ENCODE results near the gene CYP26B1.

The CYP26B1 gene

DNA sequence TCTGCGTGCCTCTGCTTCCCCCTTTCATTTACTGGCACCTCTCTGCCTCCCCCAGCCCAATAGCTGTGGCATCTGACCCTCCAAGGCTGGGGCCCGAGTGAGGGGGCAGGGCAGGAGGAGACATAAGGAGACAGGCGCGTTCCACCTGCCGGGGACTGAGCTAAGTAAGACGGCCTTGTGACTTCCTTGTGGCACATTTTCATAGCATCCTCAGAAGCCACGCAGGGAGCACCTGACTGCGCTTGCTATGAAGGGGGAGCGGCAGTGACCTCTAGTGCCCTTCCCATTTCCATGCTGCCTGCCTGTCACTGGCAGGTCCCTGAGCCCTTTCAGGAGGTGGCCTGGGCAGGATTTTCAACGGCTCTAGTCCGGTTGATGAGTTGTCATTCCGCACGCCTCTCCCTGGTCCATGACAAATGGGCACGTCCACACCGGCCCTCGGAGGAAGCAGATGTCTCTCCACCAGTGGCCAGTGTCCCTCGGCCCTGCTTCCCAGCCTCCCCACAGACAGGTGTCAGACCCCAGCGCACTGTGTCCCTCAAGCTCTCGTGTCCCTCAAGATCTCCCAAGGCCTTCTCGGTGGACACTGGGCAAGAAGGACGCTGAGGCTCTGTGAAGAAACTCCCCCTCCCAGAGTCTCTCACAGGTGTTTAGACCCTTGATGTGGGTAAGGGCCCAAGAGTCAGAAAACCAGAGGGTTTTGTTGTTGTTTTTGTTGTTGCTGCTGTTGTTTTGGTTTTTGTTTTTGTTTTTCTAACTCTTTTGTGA is 42.7 kb downstream of the CYP26B1 start:
- H2BK120ac ChIP-seq (ENCODE audit: low read depth, low read length), result no peak overlapping the region
- no peak overlapping the region for H3K4me3 ChIP-seq (ENCODE audit: low read length in 2 of 2)
- H3K79me1 ChIP-seq (ENCODE audit: low read depth, low read length), result no peaks in the 10 kb centered on the region
- H3K4ac ChIP-seq (ENCODE audit: low read length), result no peak overlapping the region
- no peak overlapping the region for H2BK15ac ChIP-seq (ENCODE audit: low read length)
- H2AFZ ChIP-seq (ENCODE audit: low read length), result no peak overlapping the region
- no peak overlapping the region for H2BK12ac ChIP-seq (ENCODE audit: low read length)
- no peak overlapping the region for H3K23ac ChIP-seq (ENCODE audit: low read depth, low read length, poor library complexity)
- H4K8ac ChIP-seq (ENCODE audit: low read depth, low read length), result no peak overlapping the region
- no CpG with 5 or more reads among the region's 21 CpGs for WGBS, 2 donors (ENCODE audit: extremely low coverage in 2 of 2, insufficient read length in 2 of 2, insufficient replicate concordance in 1 of 2)
- H3K4me1 ChIP-seq (ENCODE audit: control insufficient read depth in 2 of 2, insufficient read depth in 1 of 2, low read depth in 1 of 2, low read length in 2 of 2), result peaks cover 3 to 6% of the 10 kb centered on the region in 2 donors
- H4K91ac ChIP-seq (ENCODE audit: low read depth, low read length, poor library complexity), result no peak overlapping the region
- no peaks in the 10 kb centered on the region for H3K36me3 ChIP-seq (replicated peaks in 1 of 2; ENCODE audit: control insufficient read depth in 2 of 2, insufficient read depth in 2 of 2, low read length in 2 of 2)
- H2BK5ac ChIP-seq (ENCODE audit: low read length), result no peak overlapping the region
- no peak overlapping the region for H3K14ac ChIP-seq (ENCODE audit: low read length)
- H3K27ac ChIP-seq (replicated peaks; ENCODE audit: low read length), result no peak overlapping the region
- peaks cover 0 to under 1% (median 0%) of the 10 kb centered on the region in 3 experiments for H3K27me3 ChIP-seq (ENCODE audit: control insufficient read depth in 3 of 3, insufficient read depth in 3 of 3, low read depth in 1 of 3, low read length in 3 of 3)
- H2AK5ac ChIP-seq (ENCODE audit: low read depth, low read length), result peak overlapping the region; percentile 11
- H3K18ac ChIP-seq (ENCODE audit: low read length), result peak overlapping the region; percentile 55
- H3K9me3 ChIP-seq (replicated peaks in 1 of 2; ENCODE audit: control insufficient read depth in 2 of 2, insufficient read depth in 1 of 2, low read depth in 1 of 2, low read length in 2 of 2), result no peaks in the 10 kb centered on the region
- no peak overlapping the region for H3K9ac ChIP-seq (ENCODE audit: low read depth, low read length, poor library complexity)
- no peak for DNase-seq (ENCODE audit: low spot score)
- H3K4me2 ChIP-seq (ENCODE audit: insufficient read depth, low read length, poor library complexity, severe bottlenecking), result no peak overlapping the region

DNA sequence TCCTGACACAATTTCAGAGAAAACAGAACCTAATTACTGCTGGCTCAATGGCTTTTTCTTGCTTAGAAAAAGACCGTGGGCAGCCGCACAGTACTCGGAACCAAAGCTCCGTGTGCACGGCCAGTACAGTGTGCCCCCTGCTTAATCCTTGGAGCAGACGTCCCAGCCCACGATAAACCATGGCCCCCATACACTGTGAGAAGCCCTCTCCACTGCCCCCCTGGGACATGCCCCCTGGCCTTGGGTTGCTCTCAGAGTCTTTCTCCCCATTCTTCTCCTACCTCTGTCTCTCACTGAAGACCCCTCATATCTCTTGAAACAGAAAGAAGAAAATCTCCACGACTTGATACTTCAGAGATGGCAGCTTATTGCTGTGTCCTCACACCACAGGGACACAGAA is 44.0 kb downstream of the CYP26B1 start:
- Histone ChIP-seq H3K27ac (replicated peaks; ENCODE audit: low read length) (no peak overlapping the region), H3K4me2 (ENCODE audit: insufficient read depth, low read length, poor library complexity, severe bottlenecking) (no peak overlapping the region), H3K36me3 (replicated peaks in 1 of 2; ENCODE audit: control insufficient read depth in 2 of 2, insufficient read depth in 2 of 2, low read length in 2 of 2) (no peaks in the 10 kb centered on the region), H3K18ac (ENCODE audit: low read length) (no peak overlapping the region), H3K9ac (ENCODE audit: low read depth, low read length, poor library complexity) (no peak overlapping the region), H3K23ac (ENCODE audit: low read depth, low read length, poor library complexity) (no peak overlapping the region), H3K4me3 (ENCODE audit: low read length in 2 of 2) (no peak overlapping the region), H3K4me1 (ENCODE audit: control insufficient read depth in 2 of 2, insufficient read depth in 1 of 2, low read depth in 1 of 2, low read length in 2 of 2) (peaks cover 0 to 4% of the 10 kb centered on the region in 2 donors), H2BK120ac (ENCODE audit: low read depth, low read length) (no peak overlapping the region), H3K9me3 (replicated peaks in 1 of 2; ENCODE audit: control insufficient read depth in 2 of 2, insufficient read depth in 1 of 2, low read depth in 1 of 2, low read length in 2 of 2) (no peaks in the 10 kb centered on the region), H2BK5ac (ENCODE audit: low read length) (no peak overlapping the region), H4K8ac (ENCODE audit: low read depth, low read length) (no peak overlapping the region), H3K79me1 (ENCODE audit: low read depth, low read length) (no peaks in the 10 kb centered on the region), H2AK5ac (ENCODE audit: low read depth, low read length) (no peak overlapping the region), H3K27me3 (ENCODE audit: control insufficient read depth in 3 of 3, insufficient read depth in 3 of 3, low read depth in 1 of 3, low read length in 3 of 3) (peaks cover 0 to 3% (median 0%) of the 10 kb centered on the region in 3 experiments), H4K91ac (ENCODE audit: low read depth, low read length, poor library complexity) (no peak overlapping the region), H2BK15ac (ENCODE audit: low read length) (no peak overlapping the region), H2BK12ac (ENCODE audit: low read length) (no peak overlapping the region), H3K14ac (ENCODE audit: low read length) (no peak overlapping the region), H3K4ac (ENCODE audit: low read length) (no peak overlapping the region), H2AFZ (ENCODE audit: low read length) (no peak overlapping the region)
- WGBS, 2 donors (ENCODE audit: extremely low coverage in 2 of 2, insufficient read length in 2 of 2, insufficient replicate concordance in 1 of 2), result no CpG with 5 or more reads among the region's 8 CpGs
- no peak for DNase-seq (ENCODE audit: low spot score)

DNA sequence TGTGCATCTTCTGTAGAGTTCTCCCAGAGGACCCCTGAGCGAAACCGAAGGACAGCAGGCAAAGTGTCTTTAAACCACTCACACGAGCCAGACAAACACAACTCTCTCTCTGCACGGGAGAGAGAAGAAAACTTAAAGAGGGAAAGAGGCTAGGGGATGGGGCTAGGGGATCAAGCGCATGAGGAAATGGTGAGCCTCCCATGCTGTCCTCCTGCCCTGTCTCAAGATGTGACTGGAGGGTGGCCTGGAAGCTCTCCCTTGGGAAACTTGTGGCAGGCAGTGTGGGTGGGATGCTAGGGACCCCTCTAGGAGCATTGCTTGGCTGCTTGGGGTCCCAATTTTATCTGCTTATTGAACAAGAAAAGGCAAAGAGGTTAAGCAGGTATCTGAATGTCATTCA is 44.5 kb downstream of the CYP26B1 start:
- no peak overlapping the region for H2BK5ac ChIP-seq (ENCODE audit: low read length)
- no peaks in the 10 kb centered on the region for H3K36me3 ChIP-seq (replicated peaks in 1 of 2; ENCODE audit: control insufficient read depth in 2 of 2, insufficient read depth in 2 of 2, low read length in 2 of 2)
- no peak overlapping the region for H3K9ac ChIP-seq (ENCODE audit: low read depth, low read length, poor library complexity)
- H3K23ac ChIP-seq (ENCODE audit: low read depth, low read length, poor library complexity), result no peak overlapping the region
- H2BK120ac ChIP-seq (ENCODE audit: low read depth, low read length), result no peak overlapping the region
- no peak overlapping the region for H3K4ac ChIP-seq (ENCODE audit: low read length)
- H3K79me1 ChIP-seq (ENCODE audit: low read depth, low read length), result no peaks in the 10 kb centered on the region
- no CpG with 5 or more reads among the region's 5 CpGs for WGBS, 2 donors (ENCODE audit: extremely low coverage in 2 of 2, insufficient read length in 2 of 2, insufficient replicate concordance in 1 of 2)
- no peak for DNase-seq (ENCODE audit: low spot score)
- no peak overlapping the region for H3K14ac ChIP-seq (ENCODE audit: low read length)
- H3K4me3 ChIP-seq (ENCODE audit: low read length in 2 of 2), result no peak overlapping the region
- H2BK12ac ChIP-seq (ENCODE audit: low read length), result no peak overlapping the region
- no peak overlapping the region for H2BK15ac ChIP-seq (ENCODE audit: low read length)
- no peaks in the 10 kb centered on the region for H3K9me3 ChIP-seq (replicated peaks in 1 of 2; ENCODE audit: control insufficient read depth in 2 of 2, insufficient read depth in 1 of 2, low read depth in 1 of 2, low read length in 2 of 2)
- no peak overlapping the region for H2AK5ac ChIP-seq (ENCODE audit: low read depth, low read length)
- H3K18ac ChIP-seq (ENCODE audit: low read length), result no peak overlapping the region
- peaks cover 0 to 4% of the 10 kb centered on the region in 2 donors for H3K4me1 ChIP-seq (ENCODE audit: control insufficient read depth in 2 of 2, insufficient read depth in 1 of 2, low read depth in 1 of 2, low read length in 2 of 2)
- peaks cover 0 to 3% (median 0%) of the 10 kb centered on the region in 3 experiments for H3K27me3 ChIP-seq (ENCODE audit: control insufficient read depth in 3 of 3, insufficient read depth in 3 of 3, low read depth in 1 of 3, low read length in 3 of 3)
- H4K91ac ChIP-seq (ENCODE audit: low read depth, low read length, poor library complexity), result no peak overlapping the region
- no peak overlapping the region for H4K8ac ChIP-seq (ENCODE audit: low read depth, low read length)
- H2AFZ ChIP-seq (ENCODE audit: low read length), result no peak overlapping the region
- no peak overlapping the region for H3K27ac ChIP-seq (replicated peaks; ENCODE audit: low read length)
- no peak overlapping the region for H3K4me2 ChIP-seq (ENCODE audit: insufficient read depth, low read length, poor library complexity, severe bottlenecking)

DNA sequence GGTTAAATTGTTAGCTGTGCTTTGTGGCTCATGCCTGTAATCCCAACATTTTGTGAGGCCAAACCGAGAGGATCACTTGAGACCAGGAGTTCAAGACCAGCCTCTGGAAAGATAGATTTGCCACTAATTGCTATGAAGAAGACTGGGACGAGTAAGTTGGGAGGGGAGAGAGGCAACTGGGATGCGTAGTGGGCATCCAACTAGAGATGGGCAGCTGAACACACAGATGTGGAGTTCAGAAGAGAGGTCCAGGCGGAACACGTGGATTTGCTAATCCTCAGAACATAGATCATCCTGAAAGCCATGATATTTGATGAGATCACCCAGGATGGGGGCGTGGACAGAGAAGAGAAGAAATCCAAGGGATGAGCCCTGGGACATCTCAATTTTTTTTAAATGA is 48.7 kb downstream of the CYP26B1 start:
- no peak overlapping the region for H3K27ac ChIP-seq (replicated peaks; ENCODE audit: low read length)
- H4K91ac ChIP-seq (ENCODE audit: low read depth, low read length, poor library complexity), result no peak overlapping the region
- H3K4ac ChIP-seq (ENCODE audit: low read length), result no peak overlapping the region
- no peaks in the 10 kb centered on the region for H3K36me3 ChIP-seq (replicated peaks in 1 of 2; ENCODE audit: control insufficient read depth in 2 of 2, insufficient read depth in 2 of 2, low read length in 2 of 2)
- no CpG with 5 or more reads among the region's 6 CpGs for WGBS, 2 donors (ENCODE audit: extremely low coverage in 2 of 2, insufficient read length in 2 of 2, insufficient replicate concordance in 1 of 2)
- no peak overlapping the region for H3K9ac ChIP-seq (ENCODE audit: low read depth, low read length, poor library complexity)
- H2AK5ac ChIP-seq (ENCODE audit: low read depth, low read length), result no peak overlapping the region
- H2BK5ac ChIP-seq (ENCODE audit: low read length), result no peak overlapping the region
- H3K14ac ChIP-seq (ENCODE audit: low read length), result no peak overlapping the region
- no peak overlapping the region for H3K4me3 ChIP-seq (ENCODE audit: low read length in 2 of 2)
- no peak overlapping the region for H3K4me2 ChIP-seq (ENCODE audit: insufficient read depth, low read length, poor library complexity, severe bottlenecking)
- H3K27me3 ChIP-seq (ENCODE audit: control insufficient read depth in 3 of 3, insufficient read depth in 3 of 3, low read depth in 1 of 3, low read length in 3 of 3), result peaks cover 0 to 3% (median 0%) of the 10 kb centered on the region in 3 experiments
- no peaks in the 10 kb centered on the region for H3K79me1 ChIP-seq (ENCODE audit: low read depth, low read length)
- no peak overlapping the region for H2BK15ac ChIP-seq (ENCODE audit: low read length)
- no peak for DNase-seq (ENCODE audit: low spot score)
- H3K23ac ChIP-seq (ENCODE audit: low read depth, low read length, poor library complexity), result no peak overlapping the region
- H3K9me3 ChIP-seq (replicated peaks in 1 of 2; ENCODE audit: control insufficient read depth in 2 of 2, insufficient read depth in 1 of 2, low read depth in 1 of 2, low read length in 2 of 2), result no peaks in the 10 kb centered on the region
- no peak overlapping the region for H2AFZ ChIP-seq (ENCODE audit: low read length)
- H3K18ac ChIP-seq (ENCODE audit: low read length), result no peak overlapping the region
- no peak overlapping the region for H2BK12ac ChIP-seq (ENCODE audit: low read length)
- H4K8ac ChIP-seq (ENCODE audit: low read depth, low read length), result peak overlapping the region; percentile 72
- no peak overlapping the region for H2BK120ac ChIP-seq (ENCODE audit: low read depth, low read length)
- peaks cover 0 to 4% of the 10 kb centered on the region in 2 donors for H3K4me1 ChIP-seq (ENCODE audit: control insufficient read depth in 2 of 2, insufficient read depth in 1 of 2, low read depth in 1 of 2, low read length in 2 of 2)
